Lung (tissue), 12 donors: ENCODE data around the gene KIF26B. TPM values are rescaled to one million over a fixed set of nuclear protein-coding genes. Genes with fewer than 3 reads are reported as not detected.

Experiments
- ATAC-seq: fragments of 200-7000 bp; cut with Tn5 transposase; one replicate; pipeline ENCODE4 v1.9.1; 2020; ENCODE audit warnings: moderate number of reproducible peaks; ENCODE audit not compliant: insufficient read depth, low FRiP score
- DNase-seq, 3 donors: peaks; one replicate each; pipeline ENCODE4 v3.0.0-alpha.2; 2013 to 2017
- H3K27ac ChIP-seq, 2 donors: one replicate each; pipeline ENCODE4 v1.5.1; 2013; ENCODE audit warnings: mild to moderate bottlenecking in 2 of 2, moderate library complexity in 2 of 2, control low read depth in 1 of 2, inconsistent platforms in 1 of 2, low read depth in 1 of 2, low read length in 1 of 2
- H3K27me3 ChIP-seq, 3 donors: one replicate each; pipeline ENCODE4 v1.5.1; 2013; ENCODE audit warnings: low read length in 2 of 3; ENCODE audit not compliant: control insufficient read depth in 3 of 3, insufficient read depth in 3 of 3
- H3K36me3 ChIP-seq, 4 donors: one replicate each; pipeline ENCODE4 v1.5.1; 2013; ENCODE audit warnings: low read length in 4 of 4, mild to moderate bottlenecking in 1 of 4, moderate library complexity in 1 of 4; ENCODE audit not compliant: control insufficient read depth in 4 of 4, insufficient read depth in 4 of 4
- H3K4me1 ChIP-seq, 5 donors: one replicate each; pipeline ENCODE4 v1.5.1; 2013; ENCODE audit warnings: low read length in 5 of 5, mild to moderate bottlenecking in 2 of 5, moderate library complexity in 1 of 5; ENCODE audit not compliant: control insufficient read depth in 5 of 5, insufficient read depth in 5 of 5
- H3K4me3 ChIP-seq: one replicate; pipeline ENCODE4 v1.5.1; 2013; ENCODE audit warnings: mild to moderate bottlenecking, control low read depth, moderate library complexity
- H3K9ac ChIP-seq, 2 donors: one replicate each; pipeline ENCODE4 v1.5.1; 2013; ENCODE audit warnings: low read length in 2 of 2, control low read depth in 1 of 2; ENCODE audit not compliant: insufficient read depth in 1 of 2
- H3K9me3 ChIP-seq, 4 donors: one replicate each; pipeline ENCODE4 v1.5.1; 2013; ENCODE audit warnings: low read length in 3 of 4, mild to moderate bottlenecking in 1 of 4, moderate library complexity in 1 of 4; ENCODE audit not compliant: control insufficient read depth in 4 of 4, insufficient read depth in 3 of 4
- CTCF ChIP-seq: IDR thresholded peaks from 2 replicates; pipeline ENCODE4 v1.5.1; 2012; ENCODE audit warnings: mild to moderate bottlenecking; ENCODE audit errors: control extremely low read depth, extremely low read depth
- WGBS, 2 donors: extraction: QIAGEN DNeasy Blood & Tissue Kit; methylation state at CpG; one replicate each; pipeline ENCODE4 v1.1.7; 2013; 5-methylcytosine and 5-hydroxymethylcytosine counted together
- polyA plus RNA-seq, 2 donors: library from polyadenylated mRNA; stranded (reverse); fragments of 200-250 nt; gene quantifications; one replicate each; pipeline ENCODE4 v1.2.1, GENCODE V29; 2013
- total RNA-seq, 2 donors: library from RNA; depleted of rRNA in 1 of 2; stranded (reverse); fragments of >200 nt in 1 of 2; gene quantifications; one replicate each; pipeline ENCODE4 v1.2.1, GENCODE V29; 2014 to 2021
- donor health status: control.
- donor health status: control.
- donor health status: Bipolar disorder and iron deficiency.
- donor health status: healthy.
- donor health status: DM: yes; HTN: yes; CAD: no.

The KIF26B gene
- total and polyA plus RNA-seq, 4 donors: 0.61 to 6.7 (median 2.2) TPM

- Histone ChIP-seq H3K4me1 (no peaks in the 10 kb centered on the region), H3K4me3 (no peak overlapping the region), H3K9ac (no peak overlapping the region), H3K27ac (no peak overlapping the region), H3K9me3 (no peaks in the 10 kb centered on the region), H3K36me3 (no peaks in the 10 kb centered on the region), H3K27me3 (no peaks in the 10 kb centered on the region)
- no peak for TF ChIP-seq CTCF
- no peak for DNase-seq
- no peak for ATAC-seq
- 76 to 83% methylated on average over 5 of the region's 5 CpGs for WGBS, 2 donors
Observed at GRCh38 chr1:245377854-245378253, 223.1 kb downstream of the KIF26B start.

- no peaks in the 10 kb centered on the region for H3K36me3 ChIP-seq
- ATAC-seq (no peak), DNase-seq (no peak)
- no peak overlapping the region for H3K27ac ChIP-seq
- H3K9ac ChIP-seq: no peak overlapping the region
- no peak overlapping the region for H3K4me3 ChIP-seq
- no peaks in the 10 kb centered on the region for H3K27me3 ChIP-seq
- 24 to 32% methylated on average over 2 of the region's 2 CpGs for WGBS, 2 donors
- no peaks in the 10 kb centered on the region for H3K9me3 ChIP-seq
- H3K4me1 ChIP-seq: no peaks in the 10 kb centered on the region
- TF ChIP-seq CTCF: no peak
Observed at GRCh38 chr1:245378311-245378722, 223.5 kb downstream of the KIF26B start.

GRCh38 chr1:245378745-245379144 is 224.0 kb downstream of the KIF26B start:
- no peak for DNase-seq
- H3K9me3 ChIP-seq: no peaks in the 10 kb centered on the region
- peaks cover 0 to 2% (median 0%) of the 10 kb centered on the region in 3 donors for H3K27me3 ChIP-seq
- no peak for ATAC-seq
- no peaks in the 10 kb centered on the region for H3K36me3 ChIP-seq
- no peaks in the 10 kb centered on the region for H3K4me1 ChIP-seq
- no peak overlapping the region for H3K27ac ChIP-seq
- TF ChIP-seq CTCF: no peak
- H3K4me3 ChIP-seq: no peak overlapping the region
- WGBS, 2 donors: 95 to 98% methylated on average over 5 of the region's 5 CpGs
- H3K9ac ChIP-seq: no peak overlapping the region
